K562 (cell line): ENCODE measurements around the gene PPP3CA. TPM values are rescaled to one million over a fixed set of nuclear protein-coding genes. Genes with fewer than 3 reads are reported as not detected.

Experiments
- ATAC-seq: fragments of 200-7000 bp; cut with Tn5 transposase; 3 replicates; pipeline ENCODE4 v1.9.1; 2020; ENCODE audit warnings: moderate library complexity
- BruUV-seq: library from RNA; stranded (reverse); fragments of 400-500 nt; replicated peaks from 2 replicates; lab custom pipeline; 2021; lab: Mats Ljungman, UMichigan
- CTCF ChIA-PET: fragments of 300-600 bp; formaldehyde crosslinking; extraction: SDS; loops from one replicate; lab custom pipeline; 2021; ENCODE audit warnings: low intra/inter-chr PET ratio; lab: Yijun Ruan, JAX
- POLR2A ChIA-PET: fragments of 300-600, 350-650 bp; sonication (Branson Sonifier 250); formaldehyde crosslinking; extraction: SDS; loops from one replicate; lab custom pipeline; 2021; ENCODE audit warnings: antibody characterized with exemption, inconsistent platforms; lab: Yijun Ruan, JAX
- DNase-seq, 4 experiments: peaks; one replicate each; pipeline versions ENCODE4 v3.0.0 to v3.0.0-alpha.2; 2011 to 2018; ENCODE audit warnings: low spot score in 3 of 4, mixed read lengths in 3 of 4; ENCODE audit errors: extremely low read depth in 1 of 4
- FAIRE-seq: peaks from 2 replicates; lab custom pipeline; 2011; peaks lifted over from hg19 to GRCh38; lab: Jason Lieb, UNC
- H2AFZ ChIP-seq: 2 replicates; pipeline ENCODE4 v1.6.0; 2011; ENCODE audit warnings: low read depth, low read length, control low read depth, inconsistent platforms
- H3K27ac ChIP-seq: fragments of 200-600 bp; 3 replicates; pipeline ENCODE4 v1.8.0; 2011; ENCODE audit warnings: low read depth, mild to moderate bottlenecking, control low read depth, inconsistent platforms, low read length, moderate library complexity, mixed read lengths; ENCODE audit errors: extremely low read depth
- H3K27me3 ChIP-seq, 2 experiments: fragments of 300-600 bp in 1 of 2; 2 replicates in 1 of 2; 3 replicates in 1 of 2; pipeline versions ENCODE4 v1.6.0 to v1.8.0; 2011; ENCODE audit warnings: inconsistent platforms in 2 of 2, low read length in 2 of 2, mild to moderate bottlenecking in 1 of 2, mixed read lengths in 1 of 2, moderate library complexity in 1 of 2; ENCODE audit not compliant: control insufficient read depth in 2 of 2, insufficient read depth in 2 of 2
- H3K36me3 ChIP-seq: fragments of 300-600 bp; 3 replicates; pipeline ENCODE4 v1.8.0; 2011; ENCODE audit warnings: mild to moderate bottlenecking, low read length, inconsistent platforms; ENCODE audit not compliant: control insufficient read depth, insufficient read depth
- H3K4me1 ChIP-seq, 2 experiments: fragments of 200-600 bp in 1 of 2; replicated peaks in 1 of 2; 2 replicates in 1 of 2; 3 replicates in 1 of 2; pipeline versions ENCODE4 v1.5.1 to v1.8.0; 2011; ENCODE audit warnings: inconsistent platforms in 2 of 2, low read length in 2 of 2, mild to moderate bottlenecking in 1 of 2, mixed read lengths in 1 of 2, moderate library complexity in 1 of 2; ENCODE audit not compliant: control insufficient read depth in 2 of 2, insufficient read depth in 2 of 2
- H3K4me2 ChIP-seq: 2 replicates; pipeline ENCODE4 v1.6.1; 2011; ENCODE audit warnings: low read length, control low read depth, inconsistent platforms, mixed read lengths; ENCODE audit not compliant: insufficient read depth
- H3K4me3 ChIP-seq: fragments of 200-600 bp; sonication (generic), shearing (Covaris generic); 2 replicates; pipeline ENCODE4 v1.5.1; 2016; ENCODE audit warnings: control low read depth, inconsistent platforms
- H3K79me2 ChIP-seq: fragments of 200-600 bp; 3 replicates; pipeline ENCODE4 v1.8.0; 2011; ENCODE audit warnings: low read length, inconsistent platforms; ENCODE audit not compliant: control insufficient read depth, insufficient read depth
- H3K9ac ChIP-seq, 2 experiments: 2 replicates each; pipeline versions ENCODE4 v1.6.0 to v1.6.1; 2011; ENCODE audit warnings: low read depth in 2 of 2, low read length in 2 of 2, control low read depth in 1 of 2, inconsistent platforms in 1 of 2, mild to moderate bottlenecking in 1 of 2, mixed read lengths in 1 of 2; ENCODE audit not compliant: insufficient read depth in 1 of 2
- H3K9me1 ChIP-seq: one replicate; pipeline ENCODE4 v1.6.0; 2011; ENCODE audit warnings: inconsistent platforms, mild to moderate bottlenecking, low read length, moderate library complexity; ENCODE audit not compliant: control insufficient read depth, insufficient read depth
- H3K9me3 ChIP-seq: replicated peaks from 2 replicates; pipeline ENCODE4 v1.5.1; 2011; ENCODE audit warnings: low read depth, low read length, inconsistent platforms; ENCODE audit not compliant: control insufficient read depth, insufficient read depth
- H4K20me1 ChIP-seq: replicated peaks from 2 replicates; pipeline ENCODE4 v1.6.1; 2011; ENCODE audit warnings: low read length, inconsistent platforms, mixed read lengths; ENCODE audit not compliant: control insufficient read depth, insufficient read depth
- CEBPG ChIP-seq, 3 experiments: fragments of 200-800 bp in 1 of 3; sonication (Bioruptor generic) in 1 of 3; sonication (generic) in 1 of 3; formaldehyde crosslinking in 1 of 3; IDR thresholded peaks in 2 of 3; conservative IDR thresholded peaks in 1 of 3; 2 replicates each; pipeline versions ENCODE4 v1.6.1 to v1.8.0; 2016 to 2022; ENCODE audit warnings: missing compliant biosample characterization in 2 of 3, missing genetic modification characterization in 2 of 3, mild to moderate bottlenecking in 1 of 3, missing genetic modification reagents in 1 of 3
- GATAD2B ChIP-seq: fragments of 450-650 bp; IDR thresholded peaks from 2 replicates; pipeline ENCODE4 v1.6.1; 2017; ENCODE audit warnings: mild to moderate bottlenecking, borderline replicate concordance
- MCM5 ChIP-seq: fragments of 450-650 bp; IDR thresholded peaks from 2 replicates; pipeline ENCODE4 v1.6.1; 2016; ENCODE audit warnings: low read depth
- POLR3A ChIP-seq: IDR thresholded peaks from 2 replicates; pipeline ENCODE4 v1.6.1; 2011; ENCODE audit warnings: borderline replicate concordance, mild to moderate bottlenecking, moderate library complexity; ENCODE audit not compliant: insufficient read length, insufficient read depth; ENCODE audit errors: extremely low read depth
- SMAD3 ChIP-seq: fragments of 450-650 bp; formaldehyde crosslinking; conservative IDR thresholded peaks from 2 replicates; pipeline ENCODE4 v1.4.0; 2020; ENCODE audit warnings: mild to moderate bottlenecking
- SMARCB1 ChIP-seq: IDR thresholded peaks from 2 replicates; pipeline ENCODE4 v1.6.1; 2011; ENCODE audit warnings: improper control_type of control experiment, low read depth; ENCODE audit not compliant: insufficient read length
- TCF7L2 ChIP-seq: fragments of 150-350 bp; IDR thresholded peaks from 2 replicates; pipeline ENCODE4 v1.6.1; 2016; ENCODE audit warnings: low read depth, mild to moderate bottlenecking, low read length, moderate library complexity
- WGBS: fragments of 100-300 bp; shearing (Covaris generic); methylation state at CpG from one replicate; pipeline ENCODE4 v1.1.6; 2016; ENCODE audit warnings: low coverage, mixed read lengths; ENCODE audit not compliant: insufficient coverage; ENCODE audit errors: missing lambda C conversion rate; 5-methylcytosine and 5-hydroxymethylcytosine counted together
- in situ Hi-C: fragments of 300-500 bp; cut with MboI; formaldehyde crosslinking; loops from 4 replicates; pipeline ENCODE4 v1.15.0; 2018; ENCODE audit warnings: inconsistent platforms, mixed read lengths
- intact Hi-C: fragments of 100-400 bp; cut with micrococcal nuclease; formaldehyde crosslinking; loops from 2 replicates; pipeline ENCODE4 v1.14.2; 2022
- polyA plus RNA-seq, 8 experiments: library from polyadenylated mRNA; depleted of rRNA in 4 of 8; stranded (reverse) in 5 of 8; unstranded in 3 of 8; fragments of >200 nt; fragmentation: Nextera tagmentation in 2 of 8; fragmentation: Illumina TruSeq in 1 of 8; extraction: Ambion mirVana in 2 of 8; extraction: Trizol in 1 of 8; gene quantifications; 2 replicates each; pipeline versions ENCODE4 v1.2.1 to v1.2.3, GENCODE V29; 2011 to 2014; ENCODE audit warnings: inconsistent platforms in 1 of 8, missing spikeins in 1 of 8
- total RNA-seq, 7 experiments: library from RNA; depleted of rRNA in 6 of 7; stranded (reverse); fragments of >200 nt in 6 of 7; fragmentation: Illumina TruSeq in 2 of 7; extraction: Trizol in 2 of 7; gene quantifications; 2 replicates each; pipeline versions ENCODE4 v1.2.1 to v1.2.3, GENCODE V29; 2011 to 2021; ENCODE audit warnings: low replicate concordance in 1 of 7
- TF ChIP-seq, protein P1 (sequence below): fragments of 250-450 bp; sonication (Bioruptor Pico); IDR thresholded peaks from 2 replicates; pipeline ENCODE4 v1.4.0; 2020; ENCODE audit warnings: mild to moderate bottlenecking
- TF ChIP-seq, protein P2 (sequence below): fragments of 450-650 bp; IDR thresholded peaks from 2 replicates; pipeline ENCODE4 v1.6.1; 2018; ENCODE audit not compliant: partially characterized antibody
- TF ChIP-seq, protein P3 (sequence below): fragments of 450-650 bp; IDR thresholded peaks from 2 replicates; pipeline ENCODE4 v1.6.1; 2016; ENCODE audit warnings: mild to moderate bottlenecking
- TF ChIP-seq, protein P4 (sequence below): IDR thresholded peaks from 3 replicates; pipeline ENCODE4 v1.6.1; 2011; ENCODE audit warnings: borderline replicate concordance, mild to moderate bottlenecking; ENCODE audit not compliant: insufficient read length, insufficient read depth

The PPP3CA gene
- total and polyA plus RNA-seq, 9 of the 15 experiments (the other 6 are each of a cell fraction or from before 2014, with no cell fraction given), result 0.94 to 3.2 (median 1.6) TPM

DNA sequence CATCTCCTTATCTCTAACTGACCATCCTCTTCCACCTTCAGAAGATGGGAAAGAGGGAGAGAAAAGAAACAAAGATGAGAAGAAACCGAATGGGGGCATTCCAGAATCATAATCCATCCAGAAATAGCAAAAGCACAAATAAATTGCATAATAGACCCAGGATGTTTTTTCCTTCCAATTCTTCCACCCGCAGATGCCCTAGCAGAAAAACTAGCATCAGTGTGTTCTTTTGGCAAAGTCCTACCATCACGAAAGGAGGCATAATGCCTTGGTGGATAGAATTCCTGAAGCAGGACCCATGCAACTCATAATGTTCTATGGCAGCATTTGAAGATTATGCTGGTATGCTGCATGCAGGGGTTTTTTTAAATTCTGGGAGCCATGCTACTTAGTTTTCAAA, 279.2 kb downstream of the PPP3CA start (continued):
- TF ChIP-seq, protein P1, sequence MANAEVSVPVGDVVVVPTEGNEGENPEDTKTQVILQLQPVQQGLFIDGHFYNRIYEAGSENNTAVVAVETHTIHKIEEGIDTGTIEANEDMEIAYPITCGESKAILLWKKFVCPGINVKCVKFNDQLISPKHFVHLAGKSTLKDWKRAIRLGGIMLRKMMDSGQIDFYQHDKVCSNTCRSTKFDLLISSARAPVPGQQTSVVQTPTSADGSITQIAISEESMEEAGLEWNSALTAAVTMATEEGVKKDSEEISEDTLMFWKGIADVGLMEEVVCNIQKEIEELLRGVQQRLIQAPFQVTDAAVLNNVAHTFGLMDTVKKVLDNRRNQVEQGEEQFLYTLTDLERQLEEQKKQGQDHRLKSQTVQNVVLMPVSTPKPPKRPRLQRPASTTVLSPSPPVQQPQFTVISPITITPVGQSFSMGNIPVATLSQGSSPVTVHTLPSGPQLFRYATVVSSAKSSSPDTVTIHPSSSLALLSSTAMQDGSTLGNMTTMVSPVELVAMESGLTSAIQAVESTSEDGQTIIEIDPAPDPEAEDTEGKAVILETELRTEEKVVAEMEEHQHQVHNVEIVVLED (CRISPR knock-in tag), result no peak
- TF ChIP-seq GATAD2B (no peak), TCF7L2 (no peak), POLR3A (no peak)
- TF ChIP-seq, protein P2, sequence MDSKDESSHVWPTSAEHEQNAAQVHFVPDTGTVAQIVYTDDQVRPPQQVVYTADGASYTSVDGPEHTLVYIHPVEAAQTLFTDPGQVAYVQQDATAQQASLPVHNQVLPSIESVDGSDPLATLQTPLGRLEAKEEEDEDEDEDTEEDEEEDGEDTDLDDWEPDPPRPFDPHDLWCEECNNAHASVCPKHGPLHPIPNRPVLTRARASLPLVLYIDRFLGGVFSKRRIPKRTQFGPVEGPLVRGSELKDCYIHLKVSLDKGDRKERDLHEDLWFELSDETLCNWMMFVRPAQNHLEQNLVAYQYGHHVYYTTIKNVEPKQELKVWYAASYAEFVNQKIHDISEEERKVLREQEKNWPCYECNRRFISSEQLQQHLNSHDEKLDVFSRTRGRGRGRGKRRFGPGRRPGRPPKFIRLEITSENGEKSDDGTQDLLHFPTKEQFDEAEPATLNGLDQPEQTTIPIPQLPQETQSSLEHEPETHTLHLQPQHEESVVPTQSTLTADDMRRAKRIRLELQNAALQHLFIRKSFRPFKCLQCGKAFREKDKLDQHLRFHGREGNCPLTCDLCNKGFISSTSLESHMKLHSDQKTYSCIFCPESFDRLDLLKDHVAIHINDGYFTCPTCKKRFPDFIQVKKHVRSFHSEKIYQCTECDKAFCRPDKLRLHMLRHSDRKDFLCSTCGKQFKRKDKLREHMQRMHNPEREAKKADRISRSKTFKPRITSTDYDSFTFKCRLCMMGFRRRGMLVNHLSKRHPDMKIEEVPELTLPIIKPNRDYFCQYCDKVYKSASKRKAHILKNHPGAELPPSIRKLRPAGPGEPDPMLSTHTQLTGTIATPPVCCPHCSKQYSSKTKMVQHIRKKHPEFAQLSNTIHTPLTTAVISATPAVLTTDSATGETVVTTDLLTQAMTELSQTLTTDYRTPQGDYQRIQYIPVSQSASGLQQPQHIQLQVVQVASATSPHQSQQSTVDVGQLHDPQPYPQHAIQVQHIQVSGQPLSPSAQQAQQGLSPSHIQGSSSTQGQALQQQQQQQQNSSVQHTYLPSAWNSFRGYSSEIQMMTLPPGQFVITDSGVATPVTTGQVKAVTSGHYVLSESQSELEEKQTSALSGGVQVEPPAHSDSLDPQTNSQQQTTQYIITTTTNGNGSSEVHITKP, result no peak

DNA sequence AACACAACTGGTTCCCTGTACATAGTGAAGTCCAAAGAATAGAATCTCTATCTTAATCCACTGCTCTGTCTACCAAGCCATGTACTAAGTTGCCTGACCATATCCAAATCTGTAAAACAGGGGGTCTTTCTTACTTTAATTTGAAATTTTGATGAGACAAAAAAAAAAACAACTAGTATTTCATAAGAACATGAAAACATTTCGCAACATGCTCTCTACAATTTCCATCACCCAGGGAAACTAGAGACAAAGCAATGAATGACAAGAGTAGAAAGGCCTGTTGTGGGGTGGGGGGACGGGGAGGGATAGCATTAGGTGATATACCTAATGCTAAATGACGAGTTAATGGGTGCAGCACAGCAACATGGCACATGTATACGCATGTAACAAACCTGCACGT, 279.9 kb downstream of the PPP3CA start:
- Histone ChIP-seq H3K9me1 (no peaks in the 10 kb centered on the region), H3K27ac (no peak overlapping the region), H3K36me3 (no peaks in the 10 kb centered on the region), H3K4me2 (no peak overlapping the region), H3K79me2 (no peaks in the 10 kb centered on the region), H2AFZ (no peak overlapping the region), H3K4me1 (no peaks in the 10 kb centered on the region), H3K9ac (no peak overlapping the region), H3K4me3 (no peak overlapping the region), H4K20me1 (no peaks in the 10 kb centered on the region), H3K9me3 (no peaks in the 10 kb centered on the region; the same call in 1 of the 2 replicates), H3K27me3 (no peaks in the 10 kb centered on the region)
- no peak for ATAC-seq
- intact Hi-C loops (no loop called here), in situ Hi-C loops (no loop called here)
- no TSS peak for BruUV-seq
- no peak for FAIRE-seq
- POLR2A ChIA-PET, result no interaction called here
- CTCF ChIA-PET, result no interaction called here
- no peak for DNase-seq
- WGBS, result 2% methylated on average over 5 of the region's 5 CpGs
- TF ChIP-seq MCM5 (no peak), CEBPG (CRISPR knock-in tag; IDR thresholded peaks at IDR 0.05) (no peak), CEBPG (tag; conservative IDR thresholded peaks at IDR 0.05 in 1 of 2, IDR thresholded peaks at IDR 0.05 in 1 of 2) (0 out of 4 replicates have a peak, but pooled peaks of 1 of the 2 experiments have one; percentile 14), SMAD3 (CRISPR knock-in tag) (no peak), SMARCB1 (no peak)
- TF ChIP-seq, protein P3, sequence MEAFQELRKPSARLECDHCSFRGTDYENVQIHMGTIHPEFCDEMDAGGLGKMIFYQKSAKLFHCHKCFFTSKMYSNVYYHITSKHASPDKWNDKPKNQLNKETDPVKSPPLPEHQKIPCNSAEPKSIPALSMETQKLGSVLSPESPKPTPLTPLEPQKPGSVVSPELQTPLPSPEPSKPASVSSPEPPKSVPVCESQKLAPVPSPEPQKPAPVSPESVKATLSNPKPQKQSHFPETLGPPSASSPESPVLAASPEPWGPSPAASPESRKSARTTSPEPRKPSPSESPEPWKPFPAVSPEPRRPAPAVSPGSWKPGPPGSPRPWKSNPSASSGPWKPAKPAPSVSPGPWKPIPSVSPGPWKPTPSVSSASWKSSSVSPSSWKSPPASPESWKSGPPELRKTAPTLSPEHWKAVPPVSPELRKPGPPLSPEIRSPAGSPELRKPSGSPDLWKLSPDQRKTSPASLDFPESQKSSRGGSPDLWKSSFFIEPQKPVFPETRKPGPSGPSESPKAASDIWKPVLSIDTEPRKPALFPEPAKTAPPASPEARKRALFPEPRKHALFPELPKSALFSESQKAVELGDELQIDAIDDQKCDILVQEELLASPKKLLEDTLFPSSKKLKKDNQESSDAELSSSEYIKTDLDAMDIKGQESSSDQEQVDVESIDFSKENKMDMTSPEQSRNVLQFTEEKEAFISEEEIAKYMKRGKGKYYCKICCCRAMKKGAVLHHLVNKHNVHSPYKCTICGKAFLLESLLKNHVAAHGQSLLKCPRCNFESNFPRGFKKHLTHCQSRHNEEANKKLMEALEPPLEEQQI, result no peak
- TF ChIP-seq, protein P4, sequence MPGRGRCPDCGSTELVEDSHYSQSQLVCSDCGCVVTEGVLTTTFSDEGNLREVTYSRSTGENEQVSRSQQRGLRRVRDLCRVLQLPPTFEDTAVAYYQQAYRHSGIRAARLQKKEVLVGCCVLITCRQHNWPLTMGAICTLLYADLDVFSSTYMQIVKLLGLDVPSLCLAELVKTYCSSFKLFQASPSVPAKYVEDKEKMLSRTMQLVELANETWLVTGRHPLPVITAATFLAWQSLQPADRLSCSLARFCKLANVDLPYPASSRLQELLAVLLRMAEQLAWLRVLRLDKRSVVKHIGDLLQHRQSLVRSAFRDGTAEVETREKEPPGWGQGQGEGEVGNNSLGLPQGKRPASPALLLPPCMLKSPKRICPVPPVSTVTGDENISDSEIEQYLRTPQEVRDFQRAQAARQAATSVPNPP, result no peak
